Activated CD4-positive, CD25-positive, alpha-beta regulatory T cell (primary cell): ENCODE data around the gene KCNJ4.

Source experiments
- DNase-seq, 4 experiments: peaks; one replicate each; lab custom pipeline; 2025; lab: John Stamatoyannopoulos, UW

The KCNJ4 gene

GRCh38 chr22:38431266-38432010 lies 23.6 kb downstream of the KCNJ4 start:
- DNase-seq, result no peak

GRCh38 chr22:38429499-38430068 lies 25.4 kb downstream of the KCNJ4 start:
- no peak for DNase-seq

GRCh38 chr22:38428714-38429113 lies 26.3 kb downstream of the KCNJ4 start:
- DNase-seq, result no peak

GRCh38 chr22:38427940-38428339 lies 27.1 kb downstream of the KCNJ4 start:
- DNase-seq, result no peak

- no peak for DNase-seq
These were observed 27.5 kb downstream of the KCNJ4 start for GRCh38 chr22:38427465-38427864.

- no peak for DNase-seq
These were observed 28.4 kb downstream of the KCNJ4 start for GRCh38 chr22:38426628-38427027.

GRCh38 chr22:38424525-38425080 lies 30.4 kb downstream of the KCNJ4 start:
- DNase-seq, result no peak

- DNase-seq, result no peak
These were observed 31.2 kb downstream of the KCNJ4 start for GRCh38 chr22:38423512-38424503.

GRCh38 chr22:38422611-38423511 lies 32.1 kb downstream of the KCNJ4 start:
- DNase-seq, result no peak

GRCh38 chr22:38420734-38421133 lies 34.3 kb downstream of the KCNJ4 start:
- DNase-seq, result no peak

- no peak for DNase-seq
These were observed 35.2 kb downstream of the KCNJ4 start for GRCh38 chr22:38419858-38420160.

GRCh38 chr22:38419121-38419857 lies 35.7 kb downstream of the KCNJ4 start:
- no peak for DNase-seq

GRCh38 chr22:38418589-38418988 lies 36.4 kb downstream of the KCNJ4 start:
- no peak for DNase-seq

- no peak for DNase-seq
These were observed 37.5 kb downstream of the KCNJ4 start for GRCh38 chr22:38417252-38418060.

GRCh38 chr22:38416621-38417251 lies 38.3 kb downstream of the KCNJ4 start:
- DNase-seq, result no peak

GRCh38 chr22:38415561-38416321 lies 39.3 kb downstream of the KCNJ4 start:
- DNase-seq, result no peak

- DNase-seq, result no peak
These were observed 40.0 kb downstream of the KCNJ4 start for GRCh38 chr22:38415046-38415445.

- no peak for DNase-seq
These were observed 41.0 kb downstream of the KCNJ4 start for GRCh38 chr22:38414009-38414395.
